Measurements from ENCODE around the gene TMEM11.
"Not testable (repeated sequence)": the region's sequence is repeated elsewhere in the genome, so short reads cannot be mapped to it uniquely, and the experiment has no call there.

Gene TMEM11

GRCh38 chr17:21242026-21242697 lies 28.2 kb upstream of the TMEM11 start:
- no peak for DNase-seq (ENCODE audit: low read depth)

- DNase-seq (ENCODE audit: low read depth) = no peak
These were observed 27.6 kb upstream of the TMEM11 start for GRCh38 chr17:21241564-21241963.

GRCh38 chr17:21240369-21241055 lies 26.6 kb upstream of the TMEM11 start:
- no peak for DNase-seq (ENCODE audit: low read depth)

- DNase-seq (ENCODE audit: low read depth) = no peak
These were observed 25.9 kb upstream of the TMEM11 start for GRCh38 chr17:21239680-21240368.

GRCh38 chr17:21235921-21236320 lies 22.0 kb upstream of the TMEM11 start:
- DNase-seq (ENCODE audit: low read depth) = no peak

- DNase-seq (ENCODE audit: low read depth) = no peak
These were observed 19.8 kb upstream of the TMEM11 start for GRCh38 chr17:21233581-21234347.

- DNase-seq (ENCODE audit: low read depth) = no peak
These were observed 18.2 kb upstream of the TMEM11 start for GRCh38 chr17:21232033-21232749.

GRCh38 chr17:21231533-21231932 lies 17.6 kb upstream of the TMEM11 start:
- DNase-seq (ENCODE audit: low read depth) = no peak

- DNase-seq (ENCODE audit: low read depth) = no peak
These were observed 14.9 kb upstream of the TMEM11 start for GRCh38 chr17:21228845-21229244.

GRCh38 chr17:21228111-21228510 lies 14.2 kb upstream of the TMEM11 start:
- no peak for DNase-seq (ENCODE audit: low read depth)

- DNase-seq (ENCODE audit: low read depth) = not testable (repeated sequence)
These were observed 13.3 kb upstream of the TMEM11 start for GRCh38 chr17:21227277-21227676.

- DNase-seq (ENCODE audit: low read depth) = no peak
These were observed 9.1 kb upstream of the TMEM11 start for GRCh38 chr17:21223086-21223485.

- DNase-seq (ENCODE audit: low read depth) = no peak
These were observed 4.9 kb upstream of the TMEM11 start for GRCh38 chr17:21218831-21219380.

- DNase-seq (ENCODE audit: low read depth) = peak; percentile 52
These were observed 4.1 kb upstream of the TMEM11 start for GRCh38 chr17:21218101-21218500.

GRCh38 chr17:21217346-21217745 lies 3.4 kb upstream of the TMEM11 start:
- DNase-seq (ENCODE audit: low read depth) = no peak

GRCh38 chr17:21215935-21216334 lies 2.0 kb upstream of the TMEM11 start:
- DNase-seq (ENCODE audit: low read depth) = no peak

- no peak for DNase-seq (ENCODE audit: low read depth)
These were observed 998 bp upstream of the TMEM11 start for GRCh38 chr17:21214777-21215541.

GRCh38 chr17:21213638-21214014 lies 335 bp downstream of the TMEM11 start:
- DNase-seq (ENCODE audit: low read depth) = no peak

- DNase-seq (ENCODE audit: low read depth) = no peak
These were observed 929 bp downstream of the TMEM11 start for GRCh38 chr17:21212826-21213637.

Data from activated T-cell treated with anti-CD3 and anti-CD28 coated beads for 48 hours (primary cell).